SIG-M5 (cell line): ENCODE results near the gene EIF5AL1.

Experiments
- DNase-seq: peaks from one replicate; lab custom pipeline; 2025; lab: John Stamatoyannopoulos, UW

Gene EIF5AL1

DNA sequence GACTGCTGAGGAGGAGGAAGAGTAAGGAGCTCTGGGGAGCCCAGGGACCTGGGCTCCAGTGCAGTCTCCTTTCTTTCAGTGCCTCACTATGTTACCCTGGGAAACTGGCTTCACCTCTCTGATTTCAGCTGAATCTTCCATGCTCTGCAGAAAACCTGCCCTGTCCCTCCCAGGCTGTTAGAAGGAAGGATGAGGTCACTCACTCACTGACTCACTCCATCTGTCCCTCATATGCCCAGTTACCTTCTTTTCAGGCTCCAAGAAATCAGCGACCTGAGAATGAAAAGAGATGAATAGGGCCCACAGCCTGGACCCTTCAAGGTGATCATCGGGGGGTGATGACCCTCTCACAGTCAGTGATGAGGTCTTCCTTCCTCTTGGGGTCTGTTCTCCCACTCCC lies 47.4 kb downstream of the EIF5AL1 start:
- DNase-seq, result no peak

DNA sequence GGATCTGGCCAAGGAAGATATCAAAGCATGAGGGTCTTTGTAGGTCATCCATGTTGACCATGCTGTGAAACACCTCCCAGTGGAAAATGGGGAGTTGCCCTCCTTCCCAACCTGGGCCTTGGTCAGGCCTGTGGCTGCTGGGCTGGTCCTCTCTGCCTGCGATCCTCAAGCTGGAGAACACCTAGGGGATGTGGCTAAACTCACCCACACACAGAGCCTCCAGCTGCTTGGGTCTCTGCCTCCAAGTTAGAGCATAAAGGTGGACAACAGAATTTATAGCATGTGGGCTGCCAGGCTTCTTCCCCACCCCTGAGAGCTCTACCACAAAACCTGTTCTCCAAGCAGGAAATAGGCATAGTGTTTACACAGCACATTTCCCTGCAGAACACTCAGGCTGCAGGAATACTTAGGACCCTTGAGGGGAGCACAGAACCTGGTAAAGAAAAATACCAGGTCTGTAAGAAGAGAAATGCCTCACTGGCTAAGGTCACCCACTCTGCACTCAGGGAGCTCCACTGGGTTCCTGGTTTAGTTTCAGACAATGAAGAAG lies 47.9 kb downstream of the EIF5AL1 start, which contains the start of gene SFTPA2:
Gene SFTPA2, minus strand, starts transcription at position 248 of the 550 bp plus-strand sequence. CDS start 924 bp downstream, outside the sequence.
- no peak for DNase-seq

- DNase-seq, result no peak
Observed at GRCh38 chr10:79561257-79561656, 48.9 kb downstream of the EIF5AL1 start.

DNA sequence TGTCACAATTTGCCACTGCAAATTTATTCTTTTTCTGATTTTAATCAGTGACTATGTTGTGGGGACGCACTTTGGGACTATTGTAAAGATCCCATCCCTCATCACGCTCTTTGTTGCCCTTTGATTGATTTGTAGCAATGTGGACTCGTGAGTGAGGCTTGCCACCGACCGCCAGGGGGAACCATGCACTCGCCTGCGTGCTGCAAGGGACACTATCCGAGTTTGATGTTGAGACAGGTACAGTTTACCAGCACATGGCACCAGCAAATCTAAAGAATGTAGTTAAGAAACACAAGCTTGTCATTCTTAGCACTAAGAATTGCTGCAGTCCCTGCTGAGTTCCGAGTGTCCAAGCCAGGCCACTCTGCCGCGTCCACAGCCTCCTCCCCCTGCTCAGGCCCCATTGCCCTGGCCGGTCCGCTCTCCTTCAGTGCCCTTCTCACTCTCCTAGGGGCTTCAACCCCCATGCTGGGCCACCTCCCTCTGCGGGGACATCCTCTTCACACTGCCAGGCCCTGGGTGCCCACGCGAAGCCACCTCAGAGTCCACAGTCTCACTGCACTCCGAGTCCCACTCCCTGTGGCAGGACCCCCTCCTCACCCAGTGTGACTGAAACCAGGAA lies 49.9 kb downstream of the EIF5AL1 start:
- no peak for DNase-seq

DNA sequence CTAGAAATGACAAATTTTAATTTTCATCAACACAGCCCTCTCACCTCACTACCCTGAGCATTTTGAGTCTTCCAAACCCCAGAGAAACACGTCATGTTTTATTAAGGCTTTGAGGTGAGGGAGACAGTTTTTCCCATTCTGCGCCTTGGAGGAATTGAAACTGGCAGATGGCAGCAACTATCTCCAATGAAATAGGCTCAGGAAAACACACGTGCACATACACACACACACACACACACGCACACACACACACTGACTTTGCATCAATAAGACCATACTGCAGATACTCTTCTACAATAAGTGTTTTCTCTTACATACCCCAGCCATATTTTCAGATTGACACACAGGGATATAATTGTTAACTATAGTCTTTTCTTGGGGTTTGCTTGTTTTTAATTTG lies 51.1 kb downstream of the EIF5AL1 start:
- DNase-seq, result no peak
